Hepatocyte (in vitro differentiated cells): ENCODE measurements around the gene GOLGA2. TPM values are rescaled to one million over a fixed set of nuclear protein-coding genes. Genes with fewer than 3 reads are reported as not detected.

Experiments used
- DNase-seq: peaks from one replicate; pipeline ENCODE4 v3.0.0-alpha.2; 2016; ENCODE audit warnings: low spot score
- H2AFZ ChIP-seq: fragments of 200-600 bp; sonication (generic); 2 replicates; pipeline ENCODE4 v1.6.0; 2016; ENCODE audit warnings: antibody characterized with exemption, mild to moderate bottlenecking
- H3K27ac ChIP-seq: fragments of 200-600 bp; sonication (generic); 2 replicates; pipeline ENCODE4 v1.5.1; 2016; ENCODE audit warnings: mild to moderate bottlenecking
- H3K27me3 ChIP-seq: fragments of 200-600 bp; sonication (generic); 2 replicates; pipeline ENCODE4 v1.6.1; 2016
- H3K36me3 ChIP-seq: fragments of 200-600 bp; sonication (generic); replicated peaks from 2 replicates; pipeline ENCODE4 v1.5.1; 2016; ENCODE audit warnings: low read depth; ENCODE audit not compliant: insufficient read depth
- H3K4me1 ChIP-seq: fragments of 200-600 bp; sonication (generic); 2 replicates; pipeline ENCODE4 v1.5.1; 2016; ENCODE audit warnings: mild to moderate bottlenecking, moderate library complexity; ENCODE audit not compliant: insufficient read depth
- H3K4me2 ChIP-seq: fragments of 200-600 bp; sonication (generic); 2 replicates; pipeline ENCODE4 v1.6.0; 2016
- H3K4me3 ChIP-seq: fragments of 200-600 bp; sonication (generic); 2 replicates; pipeline ENCODE4 v1.5.1; 2016; ENCODE audit warnings: mild to moderate bottlenecking
- H3K79me2 ChIP-seq: fragments of 200-600 bp; sonication (generic); 2 replicates; pipeline ENCODE4 v1.6.0; 2017; ENCODE audit warnings: mild to moderate bottlenecking
- H3K9me2 ChIP-seq: fragments of 200-600 bp; sonication (generic); replicated peaks from 2 replicates; pipeline ENCODE4 v1.6.0; 2017; ENCODE audit warnings: mild to moderate bottlenecking; ENCODE audit not compliant: insufficient read depth
- H3K9me3 ChIP-seq: fragments of 200-600 bp; sonication (generic); 2 replicates; pipeline ENCODE4 v1.5.1; 2016; ENCODE audit warnings: low read depth, mild to moderate bottlenecking
- H4K20me1 ChIP-seq: fragments of 200-600 bp; sonication (generic); 2 replicates; pipeline ENCODE4 v1.6.0; 2016; ENCODE audit warnings: mild to moderate bottlenecking; ENCODE audit not compliant: insufficient read depth, poor library complexity, severe bottlenecking
- EZH2 ChIP-seq: fragments of 200-600 bp; sonication (generic); IDR thresholded peaks from 2 replicates; pipeline ENCODE4 v1.6.1; 2016; ENCODE audit warnings: antibody characterized with exemption, mild to moderate bottlenecking, borderline replicate concordance
- EZH2phosphoT487 ChIP-seq: fragments of 200-600 bp; sonication (generic); IDR thresholded peaks from one replicate; pipeline ENCODE4 v1.6.1; 2018; ENCODE audit warnings: antibody characterized with exemption, mild to moderate bottlenecking, low read depth, moderate library complexity; ENCODE audit not compliant: unreplicated experiment, severe bottlenecking
- WGBS: methylation state at CpG from one replicate; pipeline ENCODE4 v1.1.6; 2016; ENCODE audit warnings: low lambda C conversion rate; ENCODE audit errors: missing lambda C conversion rate; 5-methylcytosine and 5-hydroxymethylcytosine counted together
- polyA plus RNA-seq: library from polyadenylated mRNA; unstranded; fragments of >200 nt; fragmentation: Nextera tagmentation; extraction: Ambion mirVana; gene quantifications from 2 replicates; pipeline ENCODE4 v1.2.1, GENCODE V29; 2016
- total RNA-seq: library from RNA; depleted of rRNA; stranded (reverse); fragments of >200 nt; gene quantifications from 2 replicates; pipeline ENCODE4 v1.2.3, GENCODE V29; 2014
- TF ChIP-seq, protein P1 (sequence below): fragments of 200-600 bp; sonication (generic); IDR thresholded peaks from 2 replicates; pipeline ENCODE4 v1.5.1; 2016; ENCODE audit warnings: antibody characterized with exemption, mild to moderate bottlenecking; ENCODE audit not compliant: poor library complexity

The GOLGA2 gene
- total and polyA plus RNA-seq, 2 experiments from 2014 or later: 37.6 to 79.9 TPM

DNA sequence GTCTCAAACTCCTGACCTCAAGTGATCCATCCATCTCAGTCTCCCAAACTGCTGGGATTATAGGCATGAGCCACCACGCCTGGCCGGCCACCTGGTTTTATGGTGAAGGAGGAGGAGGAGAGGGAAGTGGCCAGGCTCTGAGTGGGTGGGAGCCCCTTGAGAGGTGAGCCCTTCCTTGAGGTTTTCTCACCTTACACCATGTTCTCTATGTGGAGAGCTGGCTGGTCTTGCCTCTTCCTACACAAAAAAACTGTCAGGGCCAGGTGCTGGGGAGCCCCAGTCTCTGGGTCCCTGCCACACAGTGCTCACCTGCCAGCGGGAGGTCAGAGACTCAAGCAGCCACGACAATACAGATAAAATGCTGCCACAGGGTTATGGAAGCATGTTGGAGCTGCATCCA is 18.3 kb upstream of the GOLGA2 start:
- no peaks in the 10 kb centered on the region for H3K27me3 ChIP-seq
- H2AFZ ChIP-seq: no peak overlapping the region
- DNase-seq: no peak
- no peaks in the 10 kb centered on the region for H4K20me1 ChIP-seq
- H3K4me3 ChIP-seq: no peak overlapping the region
- no peak for TF ChIP-seq EZH2
- TF ChIP-seq, protein P1, sequence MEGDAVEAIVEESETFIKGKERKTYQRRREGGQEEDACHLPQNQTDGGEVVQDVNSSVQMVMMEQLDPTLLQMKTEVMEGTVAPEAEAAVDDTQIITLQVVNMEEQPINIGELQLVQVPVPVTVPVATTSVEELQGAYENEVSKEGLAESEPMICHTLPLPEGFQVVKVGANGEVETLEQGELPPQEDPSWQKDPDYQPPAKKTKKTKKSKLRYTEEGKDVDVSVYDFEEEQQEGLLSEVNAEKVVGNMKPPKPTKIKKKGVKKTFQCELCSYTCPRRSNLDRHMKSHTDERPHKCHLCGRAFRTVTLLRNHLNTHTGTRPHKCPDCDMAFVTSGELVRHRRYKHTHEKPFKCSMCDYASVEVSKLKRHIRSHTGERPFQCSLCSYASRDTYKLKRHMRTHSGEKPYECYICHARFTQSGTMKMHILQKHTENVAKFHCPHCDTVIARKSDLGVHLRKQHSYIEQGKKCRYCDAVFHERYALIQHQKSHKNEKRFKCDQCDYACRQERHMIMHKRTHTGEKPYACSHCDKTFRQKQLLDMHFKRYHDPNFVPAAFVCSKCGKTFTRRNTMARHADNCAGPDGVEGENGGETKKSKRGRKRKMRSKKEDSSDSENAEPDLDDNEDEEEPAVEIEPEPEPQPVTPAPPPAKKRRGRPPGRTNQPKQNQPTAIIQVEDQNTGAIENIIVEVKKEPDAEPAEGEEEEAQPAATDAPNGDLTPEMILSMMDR: no peak
- TF ChIP-seq EZH2phosphoT487: no peak
- no peaks in the 10 kb centered on the region for H3K9me2 ChIP-seq
- no peak overlapping the region for H3K27ac ChIP-seq
- no peaks in the 10 kb centered on the region for H3K79me2 ChIP-seq
- no peaks in the 10 kb centered on the region for H3K36me3 ChIP-seq
- H3K4me2 ChIP-seq: no peak overlapping the region
- H3K4me1 ChIP-seq: peaks cover 14% of the 10 kb centered on the region
- no peaks in the 10 kb centered on the region for H3K9me3 ChIP-seq
- WGBS: 83% methylated on average over 4 of the region's 4 CpGs

DNA sequence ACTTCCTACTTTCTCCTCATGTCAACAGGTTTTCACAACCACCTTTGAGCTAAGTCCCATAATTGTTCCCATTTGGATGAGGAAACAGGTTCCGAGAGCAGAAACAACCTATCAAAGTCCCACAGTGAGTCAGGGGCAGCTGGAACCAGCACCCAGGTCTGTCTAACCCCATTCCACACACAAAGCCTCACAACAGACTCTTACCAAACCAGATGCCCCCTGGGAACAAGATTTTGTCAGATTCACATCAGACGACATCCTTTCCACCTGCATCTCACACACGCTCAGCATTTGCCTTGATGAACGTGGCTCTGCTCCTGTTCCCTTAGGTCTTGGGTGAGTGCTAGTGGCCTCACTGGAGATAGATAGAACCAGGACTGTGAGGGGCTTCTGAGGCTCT is 17.3 kb upstream of the GOLGA2 start:
- Histone ChIP-seq H3K79me2 (no peaks in the 10 kb centered on the region), H4K20me1 (no peaks in the 10 kb centered on the region), H3K4me2 (no peak overlapping the region), H3K27ac (no peak overlapping the region), H3K27me3 (no peaks in the 10 kb centered on the region), H3K4me1 (peaks cover 14% of the 10 kb centered on the region), H3K9me2 (no peaks in the 10 kb centered on the region), H2AFZ (no peak overlapping the region), H3K36me3 (no peaks in the 10 kb centered on the region), H3K4me3 (no peak overlapping the region), H3K9me3 (no peaks in the 10 kb centered on the region)
- TF ChIP-seq EZH2 (no peak), EZH2phosphoT487 (no peak)
- TF ChIP-seq, protein P1: no peak
- 76% methylated on average over 4 of the region's 4 CpGs for WGBS
- DNase-seq: no peak

DNA sequence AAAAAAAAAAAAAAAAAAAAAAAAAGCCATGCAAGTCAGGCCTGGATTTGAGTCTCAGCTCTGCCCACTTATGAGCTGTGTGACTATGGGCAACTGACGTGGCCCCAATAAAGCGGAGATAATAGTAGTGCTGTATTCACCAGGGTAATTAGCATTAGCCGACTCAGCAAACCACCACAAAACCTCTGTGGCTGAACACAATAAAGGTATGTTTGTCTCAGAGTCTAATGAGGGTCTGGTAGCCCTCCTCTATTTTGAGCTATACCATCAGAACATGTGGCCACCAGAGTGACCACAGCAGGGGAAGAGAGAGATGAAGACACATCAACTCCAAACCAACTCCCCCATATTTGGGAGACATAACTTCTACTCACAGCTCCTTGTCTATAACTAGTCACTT is 16.2 kb upstream of the GOLGA2 start:
- Histone ChIP-seq H3K4me3 (no peak overlapping the region), H3K27me3 (no peaks in the 10 kb centered on the region), H3K4me1 (peaks cover 10% of the 10 kb centered on the region), H3K79me2 (no peaks in the 10 kb centered on the region), H4K20me1 (no peaks in the 10 kb centered on the region), H2AFZ (no peak overlapping the region), H3K9me3 (no peaks in the 10 kb centered on the region), H3K9me2 (no peaks in the 10 kb centered on the region), H3K4me2 (no peak overlapping the region), H3K27ac (no peak overlapping the region), H3K36me3 (no peaks in the 10 kb centered on the region)
- TF ChIP-seq EZH2phosphoT487 (no peak), EZH2 (no peak)
- TF ChIP-seq, protein P1: no peak
- DNase-seq: no peak
- WGBS: 91% methylated on average over 3 of the region's 3 CpGs
